Measurements from ENCODE around the gene FIGLA. TPM values are rescaled to one million over a fixed set of nuclear protein-coding genes. Genes with fewer than 3 reads are reported as not detected.
"Not testable (repeated sequence)": the region's sequence is repeated elsewhere in the genome, so short reads cannot be mapped to it uniquely, and the experiment has no call there.

Gene FIGLA
- total RNA-seq, 1 donor, result not detected

GRCh38 chr2:70743068-70743467 lies 47.4 kb downstream of the FIGLA start:
- Histone ChIP-seq H2AFZ (ENCODE audit: low read length) (no peak overlapping the region), H3K27me3 (ENCODE audit: insufficient read depth, low read length) (peaks cover 2% of the 10 kb centered on the region), H3K4me2 (ENCODE audit: insufficient read depth, low read length) (no peak overlapping the region), H4K20me1 (ENCODE audit: insufficient read depth, low read length) (no peaks in the 10 kb centered on the region), H3K27ac (ENCODE audit: low read depth, low read length) (no peak overlapping the region), H3K4me3 (ENCODE audit: insufficient read depth, low read length) (no peak overlapping the region), H3K9me3 (ENCODE audit: low read depth, low read length) (no peaks in the 10 kb centered on the region), H3K36me3 (ENCODE audit: insufficient read depth, low read length) (no peaks in the 10 kb centered on the region), H3K4me1 (ENCODE audit: insufficient read depth, low read length) (no peaks in the 10 kb centered on the region), H3K79me2 (ENCODE audit: insufficient read depth, low read length) (no peaks in the 10 kb centered on the region)
- TF ChIP-seq CTCF (IDR thresholded peaks at IDR 0.05; ENCODE audit: extremely low read depth, low read depth, low read length), result no peak
- DNase-seq (ENCODE audit: insufficient read length, low spot score, missing footprints), result no peak

DNA sequence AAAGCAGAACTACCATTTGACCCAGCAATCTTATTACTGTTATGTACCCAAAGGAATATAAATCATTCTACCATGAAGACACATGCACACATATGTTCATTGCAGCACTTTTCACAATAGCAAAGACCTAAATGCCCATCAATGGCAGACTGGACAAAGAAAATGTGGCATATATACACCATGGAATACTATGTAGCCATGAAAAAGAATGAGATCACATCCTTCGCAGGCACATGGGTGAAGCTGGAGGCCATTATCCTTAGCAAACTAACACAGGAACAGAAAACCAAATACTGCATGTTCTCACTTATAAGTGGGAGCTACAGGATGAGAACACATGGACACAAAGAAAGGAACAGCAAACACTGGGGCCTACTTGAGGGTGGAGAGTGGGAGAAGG lies 51.0 kb downstream of the FIGLA start:
- not testable (repeated sequence) for H3K9me3 ChIP-seq (ENCODE audit: low read depth, low read length); H2AFZ ChIP-seq (ENCODE audit: low read length); H4K20me1 ChIP-seq (ENCODE audit: insufficient read depth, low read length); H3K36me3 ChIP-seq (ENCODE audit: insufficient read depth, low read length); DNase-seq (ENCODE audit: insufficient read length, low spot score, missing footprints); H3K4me2 ChIP-seq (ENCODE audit: insufficient read depth, low read length); H3K79me2 ChIP-seq (ENCODE audit: insufficient read depth, low read length); H3K4me3 ChIP-seq (ENCODE audit: insufficient read depth, low read length); H3K4me1 ChIP-seq (ENCODE audit: insufficient read depth, low read length); H3K27me3 ChIP-seq (ENCODE audit: insufficient read depth, low read length); H3K27ac ChIP-seq (ENCODE audit: low read depth, low read length)

GRCh38 chr2:70738159-70738558 lies 52.3 kb downstream of the FIGLA start:
- Histone ChIP-seq H3K4me3 (ENCODE audit: insufficient read depth, low read length) (no peak overlapping the region), H3K79me2 (ENCODE audit: insufficient read depth, low read length) (no peaks in the 10 kb centered on the region), H3K27ac (ENCODE audit: low read depth, low read length) (no peak overlapping the region), H4K20me1 (ENCODE audit: insufficient read depth, low read length) (no peaks in the 10 kb centered on the region), H3K4me2 (ENCODE audit: insufficient read depth, low read length) (no peak overlapping the region), H3K4me1 (ENCODE audit: insufficient read depth, low read length) (no peaks in the 10 kb centered on the region), H3K27me3 (ENCODE audit: insufficient read depth, low read length) (peaks cover 6% of the 10 kb centered on the region), H3K36me3 (ENCODE audit: insufficient read depth, low read length) (no peaks in the 10 kb centered on the region), H2AFZ (ENCODE audit: low read length) (no peak overlapping the region), H3K9me3 (ENCODE audit: low read depth, low read length) (no peaks in the 10 kb centered on the region)
- DNase-seq (ENCODE audit: insufficient read length, low spot score, missing footprints), result no peak
- TF ChIP-seq CTCF (IDR thresholded peaks at IDR 0.05; ENCODE audit: extremely low read depth, low read depth, low read length), result no peak

- no peaks in the 10 kb centered on the region for H3K79me2 ChIP-seq (ENCODE audit: insufficient read depth, low read length)
- no peak overlapping the region for H3K27ac ChIP-seq (ENCODE audit: low read depth, low read length)
- H3K4me2 ChIP-seq (ENCODE audit: insufficient read depth, low read length), result no peak overlapping the region
- no peaks in the 10 kb centered on the region for H3K36me3 ChIP-seq (ENCODE audit: insufficient read depth, low read length)
- TF ChIP-seq CTCF (IDR thresholded peaks at IDR 0.05; ENCODE audit: extremely low read depth, low read depth, low read length), result no peak
- no peak overlapping the region for H2AFZ ChIP-seq (ENCODE audit: low read length)
- H4K20me1 ChIP-seq (ENCODE audit: insufficient read depth, low read length), result no peaks in the 10 kb centered on the region
- H3K9me3 ChIP-seq (ENCODE audit: low read depth, low read length), result no peaks in the 10 kb centered on the region
- H3K27me3 ChIP-seq (ENCODE audit: insufficient read depth, low read length), result peaks cover 10% of the 10 kb centered on the region
- DNase-seq (ENCODE audit: insufficient read length, low spot score, missing footprints), result no peak
- H3K4me1 ChIP-seq (ENCODE audit: insufficient read depth, low read length), result no peaks in the 10 kb centered on the region
- no peak overlapping the region for H3K4me3 ChIP-seq (ENCODE audit: insufficient read depth, low read length)
These were observed 55.4 kb downstream of the FIGLA start for GRCh38 chr2:70735071-70735470.

Data from osteoblast (primary cell).